Smooth muscle cell (in vitro differentiated cells): ENCODE measurements around the gene LHFPL6. TPM values are rescaled to one million over a fixed set of nuclear protein-coding genes. Genes with fewer than 3 reads are reported as not detected.

Source experiments
- DNase-seq: peaks from one replicate; lab custom pipeline; 2025; ENCODE audit not compliant: unreplicated experiment; lab: John Stamatoyannopoulos, UW
- H2AFZ ChIP-seq: fragments of 200-600 bp; sonication (generic); 2 replicates; pipeline ENCODE4 v1.6.0; 2016; ENCODE audit warnings: antibody characterized with exemption, low read depth, mild to moderate bottlenecking
- H3F3A ChIP-seq: fragments of 200-600 bp; sonication (generic); 2 replicates; pipeline ENCODE4 v1.6.0; 2017; ENCODE audit warnings: antibody characterized with exemption, low read depth
- H3K27ac ChIP-seq: fragments of 200-600 bp; sonication (generic); 2 replicates; pipeline ENCODE4 v1.5.1; 2016; ENCODE audit warnings: low read depth, mild to moderate bottlenecking
- H3K27me3 ChIP-seq: fragments of 200-600 bp; sonication (generic); 2 replicates; pipeline ENCODE4 v1.6.1; 2016; ENCODE audit warnings: low read depth, mild to moderate bottlenecking
- H3K36me3 ChIP-seq: fragments of 200-600 bp; sonication (generic); 2 replicates; pipeline ENCODE4 v1.5.1; 2016; ENCODE audit warnings: low read depth
- H3K4me1 ChIP-seq: fragments of 200-600 bp; sonication (generic); 2 replicates; pipeline ENCODE4 v1.5.1; 2016; ENCODE audit warnings: low read depth
- H3K4me2 ChIP-seq: fragments of 200-600 bp; sonication (generic); 2 replicates; pipeline ENCODE4 v1.6.0; 2016; ENCODE audit warnings: mild to moderate bottlenecking
- H3K4me3 ChIP-seq: fragments of 200-600 bp; sonication (generic); 2 replicates; pipeline ENCODE4 v1.5.1; 2016; ENCODE audit warnings: mild to moderate bottlenecking
- H3K79me2 ChIP-seq: fragments of 200-600 bp; sonication (generic); 2 replicates; pipeline ENCODE4 v1.6.0; 2016; ENCODE audit warnings: low read depth, mild to moderate bottlenecking
- H3K9ac ChIP-seq: fragments of 200-600 bp; sonication (generic); 2 replicates; pipeline ENCODE4 v1.6.0; 2016; ENCODE audit warnings: low read depth
- H3K9me3 ChIP-seq: fragments of 200-600 bp; sonication (generic); replicated peaks from 2 replicates; pipeline ENCODE4 v1.5.1; 2016; ENCODE audit warnings: low read depth
- H4K20me1 ChIP-seq: fragments of 200-600 bp; sonication (generic); 2 replicates; pipeline ENCODE4 v1.6.0; 2016; ENCODE audit warnings: low read depth
- CTCF ChIP-seq: fragments of 200-600 bp; sonication (generic); IDR thresholded peaks from 2 replicates; pipeline ENCODE4 v1.5.1; 2017; ENCODE audit warnings: borderline replicate concordance, mild to moderate bottlenecking, antibody characterized with exemption; ENCODE audit not compliant: insufficient read depth, poor library complexity, severe bottlenecking
- WGBS: methylation state at CpG from one replicate; pipeline ENCODE4 v1.1.7; 2016; ENCODE audit warnings: low lambda C conversion rate; 5-methylcytosine and 5-hydroxymethylcytosine counted together
- polyA plus RNA-seq: library from polyadenylated mRNA; unstranded; fragments of >200 nt; fragmentation: Nextera tagmentation; extraction: Ambion mirVana; gene quantifications from 2 replicates; pipeline ENCODE4 v1.2.1, GENCODE V29; 2016
- total RNA-seq: library from RNA; depleted of rRNA; stranded (reverse); fragments of >200 nt; gene quantifications from 2 replicates; pipeline ENCODE4 v1.2.3, GENCODE V29; 2014

LHFPL6 gene
- total and polyA plus RNA-seq, 2 experiments from 2014 or later: 24.7 to 43.6 TPM

DNA sequence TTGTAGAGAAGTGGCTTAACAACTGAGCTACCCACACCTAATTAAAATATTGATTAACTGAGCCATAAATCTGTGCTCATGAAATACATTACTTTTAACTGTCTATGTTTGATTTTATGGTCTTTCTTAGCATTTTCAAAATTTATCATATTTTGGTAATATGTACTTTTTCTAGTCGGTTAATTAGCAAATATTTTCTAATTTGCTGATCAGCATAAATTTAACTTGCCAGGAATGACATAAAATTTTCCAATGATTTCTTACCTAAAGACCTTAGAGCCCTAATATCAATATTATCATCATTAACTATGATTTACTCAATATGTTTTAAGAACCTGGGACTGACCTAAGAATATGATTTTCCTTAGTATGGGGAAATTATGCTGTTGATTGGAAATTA, 32.6 kb upstream of the LHFPL6 start:
- H3K4me1 ChIP-seq: peaks cover 5% of the 10 kb centered on the region
- H3K4me3 ChIP-seq: no peak overlapping the region
- DNase-seq: no peak
- no peaks in the 10 kb centered on the region for H3F3A ChIP-seq
- H3K9me3 ChIP-seq: no peaks in the 10 kb centered on the region
- H4K20me1 ChIP-seq: no peaks in the 10 kb centered on the region
- no peaks in the 10 kb centered on the region for H3K79me2 ChIP-seq
- no peak for TF ChIP-seq CTCF
- H3K36me3 ChIP-seq: no peaks in the 10 kb centered on the region
- 97% methylated on average over 1 of the region's 1 CpG for WGBS
- H3K9ac ChIP-seq: no peak overlapping the region
- H3K27ac ChIP-seq: no peak overlapping the region
- no peak overlapping the region for H3K4me2 ChIP-seq
- no peak overlapping the region for H2AFZ ChIP-seq
- no peaks in the 10 kb centered on the region for H3K27me3 ChIP-seq

DNA sequence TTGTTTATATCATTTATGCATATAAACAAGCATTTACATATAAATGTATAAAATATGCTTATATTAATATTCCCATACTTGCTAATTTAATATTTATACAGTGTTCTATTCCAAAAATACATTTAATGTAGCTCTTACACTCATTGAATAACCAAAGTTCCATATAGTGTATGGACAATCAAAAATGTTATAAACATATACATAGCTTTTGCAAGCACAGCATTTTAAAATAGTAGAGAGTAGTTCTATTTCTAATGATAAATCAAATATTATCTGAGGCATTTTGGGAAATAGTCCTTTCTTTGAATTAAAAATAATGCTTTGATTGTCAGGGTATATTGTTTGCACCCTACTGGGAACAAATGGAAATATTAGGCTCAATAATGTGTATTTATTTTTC, 30.0 kb upstream of the LHFPL6 start:
- Histone ChIP-seq H3K9me3 (no peaks in the 10 kb centered on the region), H3K4me3 (no peak overlapping the region), H3K36me3 (no peaks in the 10 kb centered on the region), H4K20me1 (no peaks in the 10 kb centered on the region), H3K27me3 (no peaks in the 10 kb centered on the region), H3F3A (no peaks in the 10 kb centered on the region), H3K27ac (no peak overlapping the region), H2AFZ (no peak overlapping the region), H3K4me2 (no peak overlapping the region), H3K9ac (no peak overlapping the region), H3K4me1 (peaks cover 5% of the 10 kb centered on the region), H3K79me2 (no peaks in the 10 kb centered on the region)
- no peak for DNase-seq
- no peak for TF ChIP-seq CTCF

- Histone ChIP-seq H3K27ac (no peak overlapping the region), H3K4me1 (peaks cover 5% of the 10 kb centered on the region), H3K79me2 (no peaks in the 10 kb centered on the region), H3K27me3 (no peaks in the 10 kb centered on the region), H3K36me3 (no peaks in the 10 kb centered on the region), H3K4me2 (no peak overlapping the region), H3K9ac (no peak overlapping the region), H3K9me3 (no peaks in the 10 kb centered on the region), H3F3A (no peaks in the 10 kb centered on the region), H2AFZ (no peak overlapping the region), H4K20me1 (no peaks in the 10 kb centered on the region), H3K4me3 (no peak overlapping the region)
- no peak for DNase-seq
- TF ChIP-seq CTCF: no peak
- 100% methylated on average over 1 of the region's 1 CpG for WGBS
These were observed 28.3 kb upstream of the LHFPL6 start for GRCh38 chr13:39631307-39631706.

- no peaks in the 10 kb centered on the region for H3F3A ChIP-seq
- TF ChIP-seq CTCF: no peak
- no peaks in the 10 kb centered on the region for H3K36me3 ChIP-seq
- no peak overlapping the region for H3K9ac ChIP-seq
- no peak overlapping the region for H3K4me2 ChIP-seq
- no peak overlapping the region for H3K4me3 ChIP-seq
- H3K27ac ChIP-seq: no peak overlapping the region
- DNase-seq: no peak
- no peaks in the 10 kb centered on the region for H3K79me2 ChIP-seq
- no peaks in the 10 kb centered on the region for H3K4me1 ChIP-seq
- no peaks in the 10 kb centered on the region for H3K27me3 ChIP-seq
- H4K20me1 ChIP-seq: no peaks in the 10 kb centered on the region
- H3K9me3 ChIP-seq: no peaks in the 10 kb centered on the region
- no peak overlapping the region for H2AFZ ChIP-seq
- WGBS: 85% methylated on average over 1 of the region's 1 CpG
These were observed 20.5 kb upstream of the LHFPL6 start for GRCh38 chr13:39623466-39623865.
